Left lung (tissue), 10 donors: ENCODE results near the gene MGST3. TPM values are rescaled to one million over a fixed set of nuclear protein-coding genes. Genes with fewer than 3 reads are reported as not detected.
"Not testable (repeated sequence)": the region's sequence is repeated elsewhere in the genome, so short reads cannot be mapped to it uniquely, and the experiment has no call there.

ENCODE experiments used
- ATAC-seq: fragments of 200-7000 bp; cut with Tn5 transposase; one replicate; pipeline ENCODE4 v1.9.1; 2020; ENCODE audit warnings: moderate library complexity
- DNase-seq, 4 donors: peaks; one replicate each; pipeline ENCODE4 v3.0.0-alpha.2; 2013 to 2020
- H3K27ac ChIP-seq, 2 donors: fragments of 200-600 bp; sonication (generic) in 1 of 2; one replicate each; pipeline versions ENCODE4 v1.5.0 to v1.8.0; 2020 to 2021
- H3K27me3 ChIP-seq, 2 donors: fragments of 200-600 bp; sonication (generic) in 1 of 2; one replicate each; pipeline versions ENCODE4 v1.5.0 to v1.8.0; 2020 to 2021
- H3K36me3 ChIP-seq, 2 donors: fragments of 200-600 bp; sonication (generic) in 1 of 2; one replicate each; pipeline versions ENCODE4 v1.5.0 to v1.8.0; 2020 to 2021
- H3K4me1 ChIP-seq, 2 donors: fragments of 200-600 bp; one replicate each; pipeline ENCODE4 v1.8.0; 2021
- H3K4me3 ChIP-seq, 2 donors: fragments of 200-600 bp; sonication (generic) in 1 of 2; one replicate each; pipeline versions ENCODE4 v1.5.0 to v1.8.0; 2020 to 2021; ENCODE audit warnings: mild to moderate bottlenecking in 1 of 2
- H3K9me3 ChIP-seq, 2 donors: fragments of 200-600 bp; sonication (generic) in 1 of 2; one replicate each; pipeline versions ENCODE4 v1.5.0 to v1.8.0; 2020 to 2021
- CTCF ChIP-seq, 2 donors: fragments of 200-600 bp; sonication (generic) in 1 of 2; IDR thresholded peaks; one replicate each; pipeline versions ENCODE4 v1.5.0 to v1.8.0; 2021; ENCODE audit warnings: antibody characterized with exemption in 2 of 2
- intact Hi-C, 2 donors: fragments of 100-400 bp; cut with DNase I; formaldehyde crosslinking; loops; one replicate each; pipeline versions ENCODE4 v1.11.2 to v1.14.2; 2022
- polyA plus RNA-seq, 6 donors: library from polyadenylated mRNA; unstranded; fragments of 120-200 nt; gene quantifications; one replicate each; pipeline ENCODE4 v1.2.1, GENCODE V29; 2013; ENCODE audit not compliant: insufficient read length in 6 of 6
- total RNA-seq, 2 donors: library from RNA; stranded (reverse); fragmentation: NEBNext Ultra II Directional; extraction: Animal tissue kit (Norgen Biotek cat#: 25700); gene quantifications; one replicate each; pipeline ENCODE4 v1.2.1, GENCODE V29; 2021
- donor health status: DM: no; HTN: yes; CAD: no.
- donor health status: DM: no; HTN: no; CAD: no.

Gene MGST3
- total and polyA plus RNA-seq, 8 donors, result 137 to 217 (median 181) TPM

DNA sequence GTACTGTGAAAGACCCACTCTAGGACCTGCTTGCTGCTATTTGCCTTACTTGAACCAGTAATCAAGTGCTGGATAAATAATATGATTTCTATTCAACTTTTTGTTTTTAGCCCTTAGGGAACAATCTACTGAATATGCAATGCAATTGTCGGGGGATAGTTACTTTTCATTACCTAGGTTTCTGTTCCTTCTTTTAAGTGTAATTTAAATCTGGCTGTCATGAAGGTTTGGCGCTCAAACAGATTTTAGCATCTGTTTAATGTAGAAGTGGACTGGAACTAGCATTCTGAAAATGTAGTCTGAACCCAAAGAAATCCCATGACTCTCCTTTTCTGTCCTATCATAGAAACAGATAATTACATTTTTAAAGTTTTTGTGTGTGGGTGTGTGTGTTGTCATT lies 4.8 kb downstream of the MGST3 start:
- ATAC-seq, result no peak
- H3K27ac ChIP-seq, result no peak overlapping the region
- intact Hi-C loops, result no loop called here
- H3K4me3 ChIP-seq, result no peak overlapping the region
- H3K9me3 ChIP-seq, result no peaks in the 10 kb centered on the region
- no peak for DNase-seq
- peaks cover 40 to 81% of the 10 kb centered on the region in 2 donors for H3K4me1 ChIP-seq
- peaks cover 0 to 13% of the 10 kb centered on the region in 2 donors for H3K36me3 ChIP-seq
- H3K27me3 ChIP-seq, result no peaks in the 10 kb centered on the region
- TF ChIP-seq CTCF (IDR thresholded peaks at IDR 0.05), result no peak

DNA sequence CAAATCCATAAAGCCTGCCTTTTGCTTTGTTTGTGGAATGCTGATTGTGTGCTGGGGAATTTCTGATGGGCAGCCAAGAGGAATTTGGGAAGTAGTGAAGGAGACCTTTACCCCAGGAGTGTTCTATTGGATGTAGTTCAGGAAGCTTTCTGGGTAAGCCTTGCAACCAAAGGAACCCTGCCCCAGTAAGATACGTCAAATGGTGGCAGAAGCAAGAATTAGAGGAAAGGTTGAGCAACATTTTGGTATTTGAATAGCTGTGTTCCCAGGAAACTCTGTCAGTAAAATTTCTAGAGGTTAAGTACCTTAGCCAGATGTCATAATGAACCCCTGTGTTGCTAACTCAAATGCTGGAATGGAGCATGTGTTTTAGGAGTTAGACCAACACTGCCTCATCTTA lies 6.4 kb downstream of the MGST3 start:
- Histone ChIP-seq H3K4me3 (no peak overlapping the region), H3K4me1 (peaks cover 37 to 87% of the 10 kb centered on the region in 2 donors), H3K27ac (peak overlapping the region; percentile 30 to 64), H3K9me3 (no peaks in the 10 kb centered on the region), H3K27me3 (no peaks in the 10 kb centered on the region), H3K36me3 (peaks cover 0 to 13% of the 10 kb centered on the region in 2 donors)
- ATAC-seq, result peak; percentile 74
- intact Hi-C loops, result no loop called here
- peak in 1 of 4 donors; percentile 39 for DNase-seq
- no peak for TF ChIP-seq CTCF (IDR thresholded peaks at IDR 0.05)

GRCh38 chr1:165638211-165638610 lies 7.2 kb downstream of the MGST3 start:
- intact Hi-C loops, H3K27me3 ChIP-seq, DNase-seq, H3K4me3 ChIP-seq, H3K9me3 ChIP-seq, ATAC-seq: not testable (repeated sequence)
- Histone ChIP-seq H3K27ac (peak overlapping the region; percentile 30 to 64), H3K36me3 (peaks cover 0 to 13% of the 10 kb centered on the region in 2 donors), H3K4me1 (peaks cover 29 to 79% of the 10 kb centered on the region in 2 donors)

- Histone ChIP-seq H3K9me3 (no peaks in the 10 kb centered on the region), H3K4me3 (no peak overlapping the region), H3K36me3 (peaks cover 0 to 13% of the 10 kb centered on the region in 2 donors), H3K27ac (no peak overlapping the region), H3K27me3 (no peaks in the 10 kb centered on the region), H3K4me1 (peaks cover 14 to 63% of the 10 kb centered on the region in 2 donors)
- ATAC-seq, result no peak
- intact Hi-C loops, result no loop called here
- no peak for DNase-seq
- no peak for TF ChIP-seq CTCF (IDR thresholded peaks at IDR 0.05)
Observed at GRCh38 chr1:165639821-165640623, 9.0 kb downstream of the MGST3 start.

GRCh38 chr1:165641231-165641987 lies 10.4 kb downstream of the MGST3 start:
- Histone ChIP-seq H3K4me3 (no peak overlapping the region), H3K27me3 (no peaks in the 10 kb centered on the region), H3K4me1 (peaks cover 7 to 60% of the 10 kb centered on the region in 2 donors), H3K9me3 (no peaks in the 10 kb centered on the region), H3K27ac (no peak overlapping the region), H3K36me3 (peaks cover 0 to 11% of the 10 kb centered on the region in 2 donors)
- TF ChIP-seq CTCF (IDR thresholded peaks at IDR 0.05), result no peak
- peak in 2 of 4 donors; percentile 55 to 56 for DNase-seq
- no peak for ATAC-seq
- intact Hi-C loops, result no loop called here
